ENCODE measurements around the gene ZNF337.
A peak's percentile ranks its signal among the peaks of the same experiment; 100 is the strongest.

ZNF337 gene

DNA sequence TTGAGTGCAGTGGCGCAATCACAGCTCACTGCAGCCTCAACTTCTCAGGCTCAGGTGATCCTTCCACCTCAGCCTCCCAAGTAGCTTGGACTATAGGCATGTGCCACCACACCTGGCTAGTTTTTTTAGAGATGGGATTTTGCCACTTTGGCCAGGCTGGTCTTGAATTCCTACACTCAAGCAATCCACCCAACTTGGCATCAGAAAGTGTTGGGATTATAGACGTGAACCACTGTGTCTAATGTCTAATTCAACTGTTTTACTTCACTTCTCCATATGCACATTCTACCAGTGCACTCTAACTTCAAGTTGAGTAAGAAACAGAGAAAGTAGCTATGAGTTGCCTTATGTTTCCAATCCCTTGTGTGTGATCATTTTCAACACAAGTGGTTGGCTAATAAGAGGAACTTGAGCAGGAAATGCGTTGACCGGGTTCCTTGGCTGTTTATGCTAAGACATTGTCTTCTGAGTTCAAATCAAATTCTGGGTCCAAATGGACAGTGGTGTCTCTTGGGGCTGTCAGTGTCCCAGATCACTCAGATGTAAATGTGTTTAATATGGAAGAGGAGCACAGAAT, 23.9 kb downstream of the ZNF337 start:
- no peak for TF ChIP-seq TOX (CRISPR knock-in tag; IDR thresholded peaks at IDR 0.05; ENCODE audit: borderline replicate concordance)
- TF ChIP-seq ZFP3 (CRISPR knock-in tag; IDR thresholded peaks at IDR 0.05), result no peak
- TF ChIP-seq PPARA (CRISPR knock-in tag; IDR thresholded peaks at IDR 0.05; ENCODE audit: borderline replicate concordance), result no peak
- no peak for TF ChIP-seq CSDC2 (CRISPR knock-in tag; IDR thresholded peaks at IDR 0.05)
- TF ChIP-seq ZC3H10 (CRISPR knock-in tag; IDR thresholded peaks at IDR 0.05), result no peak
- no peak for TF ChIP-seq ZNF70 (CRISPR knock-in tag; IDR thresholded peaks at IDR 0.05)
- TF ChIP-seq, protein P1, sequence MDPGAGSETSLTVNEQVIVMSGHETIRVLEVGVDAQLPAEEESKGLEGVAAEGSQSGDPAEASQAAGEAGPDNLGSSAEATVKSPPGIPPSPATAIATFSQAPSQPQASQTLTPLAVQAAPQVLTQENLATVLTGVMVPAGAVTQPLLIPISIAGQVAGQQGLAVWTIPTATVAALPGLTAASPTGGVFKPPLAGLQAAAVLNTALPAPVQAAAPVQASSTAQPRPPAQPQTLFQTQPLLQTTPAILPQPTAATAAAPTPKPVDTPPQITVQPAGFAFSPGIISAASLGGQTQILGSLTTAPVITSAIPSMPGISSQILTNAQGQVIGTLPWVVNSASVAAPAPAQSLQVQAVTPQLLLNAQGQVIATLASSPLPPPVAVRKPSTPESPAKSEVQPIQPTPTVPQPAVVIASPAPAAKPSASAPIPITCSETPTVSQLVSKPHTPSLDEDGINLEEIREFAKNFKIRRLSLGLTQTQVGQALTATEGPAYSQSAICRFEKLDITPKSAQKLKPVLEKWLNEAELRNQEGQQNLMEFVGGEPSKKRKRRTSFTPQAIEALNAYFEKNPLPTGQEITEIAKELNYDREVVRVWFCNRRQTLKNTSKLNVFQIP (CRISPR knock-in tag; IDR thresholded peaks at IDR 0.05; ENCODE audit: borderline replicate concordance, low read depth), result no peak
- TF ChIP-seq, protein P2, sequence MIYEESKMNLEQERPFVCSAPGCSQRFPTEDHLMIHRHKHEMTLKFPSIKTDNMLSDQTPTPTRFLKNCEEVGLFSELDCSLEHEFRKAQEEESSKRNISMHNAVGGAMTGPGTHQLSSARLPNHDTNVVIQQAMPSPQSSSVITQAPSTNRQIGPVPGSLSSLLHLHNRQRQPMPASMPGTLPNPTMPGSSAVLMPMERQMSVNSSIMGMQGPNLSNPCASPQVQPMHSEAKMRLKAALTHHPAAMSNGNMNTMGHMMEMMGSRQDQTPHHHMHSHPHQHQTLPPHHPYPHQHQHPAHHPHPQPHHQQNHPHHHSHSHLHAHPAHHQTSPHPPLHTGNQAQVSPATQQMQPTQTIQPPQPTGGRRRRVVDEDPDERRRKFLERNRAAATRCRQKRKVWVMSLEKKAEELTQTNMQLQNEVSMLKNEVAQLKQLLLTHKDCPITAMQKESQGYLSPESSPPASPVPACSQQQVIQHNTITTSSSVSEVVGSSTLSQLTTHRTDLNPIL (CRISPR knock-in tag; IDR thresholded peaks at IDR 0.05; ENCODE audit: low read depth), result no peak
- no peak for TF ChIP-seq ARNTL (CRISPR knock-in tag; IDR thresholded peaks at IDR 0.05; ENCODE audit: borderline replicate concordance, low read depth)
- TF ChIP-seq ZNF8 (CRISPR knock-in tag; IDR thresholded peaks at IDR 0.05), result no peak
- TF ChIP-seq ZFP30 (CRISPR knock-in tag; IDR thresholded peaks at IDR 0.05), result no peak
- no peak for TF ChIP-seq ISL1 (CRISPR knock-in tag; IDR thresholded peaks at IDR 0.05)
- TF ChIP-seq, protein P3, sequence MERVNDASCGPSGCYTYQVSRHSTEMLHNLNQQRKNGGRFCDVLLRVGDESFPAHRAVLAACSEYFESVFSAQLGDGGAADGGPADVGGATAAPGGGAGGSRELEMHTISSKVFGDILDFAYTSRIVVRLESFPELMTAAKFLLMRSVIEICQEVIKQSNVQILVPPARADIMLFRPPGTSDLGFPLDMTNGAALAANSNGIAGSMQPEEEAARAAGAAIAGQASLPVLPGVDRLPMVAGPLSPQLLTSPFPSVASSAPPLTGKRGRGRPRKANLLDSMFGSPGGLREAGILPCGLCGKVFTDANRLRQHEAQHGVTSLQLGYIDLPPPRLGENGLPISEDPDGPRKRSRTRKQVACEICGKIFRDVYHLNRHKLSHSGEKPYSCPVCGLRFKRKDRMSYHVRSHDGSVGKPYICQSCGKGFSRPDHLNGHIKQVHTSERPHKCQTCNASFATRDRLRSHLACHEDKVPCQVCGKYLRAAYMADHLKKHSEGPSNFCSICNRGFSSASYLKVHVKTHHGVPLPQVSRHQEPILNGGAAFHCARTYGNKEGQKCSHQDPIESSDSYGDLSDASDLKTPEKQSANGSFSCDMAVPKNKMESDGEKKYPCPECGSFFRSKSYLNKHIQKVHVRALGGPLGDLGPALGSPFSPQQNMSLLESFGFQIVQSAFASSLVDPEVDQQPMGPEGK (CRISPR knock-in tag; IDR thresholded peaks at IDR 0.05; ENCODE audit: borderline replicate concordance), result no peak
- no peak for TF ChIP-seq OSR1 (CRISPR knock-in tag; IDR thresholded peaks at IDR 0.05)
- TF ChIP-seq ZNF565 (CRISPR knock-in tag; conservative IDR thresholded peaks at IDR 0.05; ENCODE audit: low read depth), result no peak
- no peak for TF ChIP-seq ESRRG (CRISPR knock-in tag; IDR thresholded peaks at IDR 0.05)
- no peak for TF ChIP-seq RARB (CRISPR knock-in tag; IDR thresholded peaks at IDR 0.05)
- no peak for TF ChIP-seq TCF4 (CRISPR knock-in tag; IDR thresholded peaks at IDR 0.05; ENCODE audit: borderline replicate concordance)
- ATAC-seq, result no peak

DNA sequence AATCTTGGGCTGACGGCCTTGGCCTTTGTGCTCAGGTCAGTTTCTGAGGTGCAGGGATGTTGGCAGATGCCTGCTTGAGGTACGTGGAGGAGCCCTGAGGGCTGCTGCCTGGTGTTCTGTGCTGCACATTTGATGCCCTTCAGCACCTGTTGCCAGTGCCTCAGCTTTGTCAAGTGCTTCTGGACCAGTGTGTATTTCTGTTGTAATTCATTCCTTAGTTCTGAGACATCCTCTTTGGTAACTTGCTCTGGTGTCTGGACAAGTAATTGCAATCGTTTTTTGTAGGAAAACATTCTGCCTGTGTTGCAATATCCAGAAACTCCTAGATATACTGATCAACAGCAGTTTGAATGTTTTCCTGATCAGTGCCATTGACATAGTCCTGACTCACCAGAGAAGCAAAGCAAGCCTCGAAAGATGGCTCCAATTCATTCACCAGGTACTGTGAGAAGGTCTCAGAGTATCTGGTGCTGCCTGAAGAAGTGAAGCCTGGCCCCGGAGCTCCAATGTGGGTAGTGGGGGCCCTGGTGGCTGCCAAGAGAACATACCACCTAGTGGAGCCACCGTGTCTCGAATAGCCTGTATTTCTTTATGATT, 26.7 kb downstream of the ZNF337 start:
- TF ChIP-seq ZFP3 (CRISPR knock-in tag; IDR thresholded peaks at IDR 0.05) (peak; percentile 96), TCF4 (CRISPR knock-in tag; IDR thresholded peaks at IDR 0.05; ENCODE audit: borderline replicate concordance) (no peak), ZC3H10 (CRISPR knock-in tag; IDR thresholded peaks at IDR 0.05) (no peak), ISL1 (CRISPR knock-in tag; IDR thresholded peaks at IDR 0.05) (no peak), PPARA (CRISPR knock-in tag; IDR thresholded peaks at IDR 0.05; ENCODE audit: borderline replicate concordance) (no peak), ESRRG (CRISPR knock-in tag; IDR thresholded peaks at IDR 0.05) (no peak), ZNF8 (CRISPR knock-in tag; IDR thresholded peaks at IDR 0.05) (no peak)
- TF ChIP-seq, protein P4, sequence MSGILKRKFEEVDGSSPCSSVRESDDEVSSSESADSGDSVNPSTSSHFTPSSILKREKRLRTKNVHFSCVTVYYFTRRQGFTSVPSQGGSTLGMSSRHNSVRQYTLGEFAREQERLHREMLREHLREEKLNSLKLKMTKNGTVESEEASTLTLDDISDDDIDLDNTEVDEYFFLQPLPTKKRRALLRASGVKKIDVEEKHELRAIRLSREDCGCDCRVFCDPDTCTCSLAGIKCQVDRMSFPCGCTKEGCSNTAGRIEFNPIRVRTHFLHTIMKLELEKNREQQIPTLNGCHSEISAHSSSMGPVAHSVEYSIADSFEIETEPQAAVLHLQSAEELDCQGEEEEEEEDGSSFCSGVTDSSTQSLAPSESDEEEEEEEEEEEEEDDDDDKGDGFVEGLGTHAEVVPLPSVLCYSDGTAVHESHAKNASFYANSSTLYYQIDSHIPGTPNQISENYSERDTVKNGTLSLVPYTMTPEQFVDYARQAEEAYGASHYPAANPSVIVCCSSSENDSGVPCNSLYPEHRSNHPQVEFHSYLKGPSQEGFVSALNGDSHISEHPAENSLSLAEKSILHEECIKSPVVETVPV (CRISPR knock-in tag; IDR thresholded peaks at IDR 0.05), result no peak
- TF ChIP-seq, protein P1 (CRISPR knock-in tag; IDR thresholded peaks at IDR 0.05; ENCODE audit: borderline replicate concordance, low read depth), result no peak
- ATAC-seq, result peak; percentile 77

DNA sequence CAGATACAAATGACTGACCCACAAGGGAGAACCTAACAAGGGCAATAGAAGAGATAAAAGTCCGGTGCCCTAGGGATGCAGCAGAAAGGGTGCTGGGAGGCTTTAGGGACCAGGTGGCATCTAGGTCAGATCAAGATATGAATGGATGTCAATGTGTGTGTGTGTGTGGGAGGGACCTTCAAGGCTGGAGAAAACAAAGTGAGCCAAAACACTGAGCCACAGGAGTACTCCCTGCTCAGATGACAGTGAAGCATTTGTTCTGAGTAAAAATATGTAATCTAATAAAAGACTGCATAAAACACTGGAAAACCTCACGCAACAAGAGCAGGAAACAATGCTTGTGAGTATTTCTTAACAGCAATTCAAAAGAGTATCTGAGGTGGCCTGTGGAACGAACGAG, 28.2 kb downstream of the ZNF337 start:
- no peak for TF ChIP-seq SNAI2 (CRISPR knock-in tag; IDR thresholded peaks at IDR 0.05)
- no peak for TF ChIP-seq PPARA (CRISPR knock-in tag; IDR thresholded peaks at IDR 0.05; ENCODE audit: borderline replicate concordance)
- TF ChIP-seq GLIS3 (CRISPR knock-in tag; IDR thresholded peaks at IDR 0.05), result no peak
- no peak for TF ChIP-seq ZNF8 (CRISPR knock-in tag; IDR thresholded peaks at IDR 0.05)
- TF ChIP-seq, protein P1 (CRISPR knock-in tag; IDR thresholded peaks at IDR 0.05; ENCODE audit: borderline replicate concordance, low read depth), result no peak
- TF ChIP-seq ESRRG (CRISPR knock-in tag; IDR thresholded peaks at IDR 0.05), result no peak
- no peak for TF ChIP-seq TCF4 (CRISPR knock-in tag; IDR thresholded peaks at IDR 0.05; ENCODE audit: borderline replicate concordance)
- TF ChIP-seq, protein P3 (CRISPR knock-in tag; IDR thresholded peaks at IDR 0.05; ENCODE audit: borderline replicate concordance), result no peak
- no peak for TF ChIP-seq ZFP3 (CRISPR knock-in tag; IDR thresholded peaks at IDR 0.05)
- TF ChIP-seq ISL1 (CRISPR knock-in tag; IDR thresholded peaks at IDR 0.05), result no peak
- TF ChIP-seq, protein P2 (CRISPR knock-in tag; IDR thresholded peaks at IDR 0.05; ENCODE audit: low read depth), result no peak
- ATAC-seq, result peak; percentile 62

Data from SK-N-SH treated with all-trans-retinoic acid at 6 μM for 48 hours (cell line).